Transverse colon (tissue), 4 donors: Measurements from ENCODE around the gene ARHGAP6. TPM values are rescaled to one million over a fixed set of nuclear protein-coding genes. Genes with fewer than 3 reads are reported as not detected.

ENCODE experiments used
- DNase-seq: peaks from one replicate; pipeline ENCODE4 v3.0.0-alpha.2; 2019
- H3K27ac ChIP-seq, 4 donors: fragments of 200-600 bp; sonication (generic); 2 replicates each; pipeline ENCODE4 v1.5.1; 2016 to 2018; ENCODE audit warnings: inconsistent platforms in 4 of 4
- H3K27me3 ChIP-seq: fragments of 200-600 bp; sonication (generic); 2 replicates; pipeline ENCODE4 v1.5.1; 2017; ENCODE audit warnings: inconsistent platforms
- H3K36me3 ChIP-seq, 4 donors: fragments of 200-600 bp; sonication (generic); 2 replicates each; pipeline ENCODE4 v1.5.1; 2017 to 2019; ENCODE audit warnings: inconsistent platforms in 4 of 4
- H3K4me1 ChIP-seq, 4 donors: fragments of 200-600 bp; sonication (generic); 2 replicates each; pipeline ENCODE4 v1.5.1; 2017 to 2020; ENCODE audit warnings: inconsistent platforms in 4 of 4
- H3K4me3 ChIP-seq, 4 donors: fragments of 200-600 bp; sonication (generic); 1 replicate in 1 of 4; 2 replicates in 3 of 4; pipeline versions ENCODE4 v1.5.1 to v1.6.1; 2017 to 2019; ENCODE audit warnings: inconsistent platforms in 4 of 4
- H3K9me3 ChIP-seq, 2 donors: fragments of 200-600 bp; sonication (generic); 2 replicates each; pipeline ENCODE4 v1.5.1; 2017 to 2019; ENCODE audit warnings: inconsistent platforms in 2 of 2
- EP300 ChIP-seq: sonication (generic); formaldehyde crosslinking; IDR thresholded peaks from one replicate; pipeline ENCODE4 v1.6.1; 2017; ENCODE audit warnings: antibody characterized with exemption, low read depth
- POLR2A ChIP-seq: fragments of 450-650 bp; IDR thresholded peaks from one replicate; pipeline ENCODE4 v1.6.1; 2016; ENCODE audit warnings: antibody characterized with exemption, mild to moderate bottlenecking, moderate library complexity
- POLR2AphosphoS5 ChIP-seq, 3 donors: sonication (generic); formaldehyde crosslinking; IDR thresholded peaks; one replicate each; pipeline ENCODE4 v1.6.1; 2016; ENCODE audit warnings: antibody characterized with exemption in 3 of 3
- WGBS, 2 donors: methylation state at CpG; one replicate each; pipeline ENCODE4 v1.1.5; 2018; ENCODE audit warnings: low coverage in 1 of 2; 5-methylcytosine and 5-hydroxymethylcytosine counted together
- in situ Hi-C, 4 donors: fragments of 200-750 bp; cut with MboI; loops; one replicate each; pipeline versions ENCODE4 v1.15.0 to v1.15.1; 2017; ENCODE audit warnings: low sequenced_read_pairs in 3 of 4, low pct_ligation_motif_present in 1 of 4, low pct_unique_long_range_greater_than_20kb in 1 of 4
- intact Hi-C: fragments of 100-400 bp; cut with DNase I; formaldehyde crosslinking; loops from one replicate; pipeline ENCODE4 v1.15.1; 2023; ENCODE audit warnings: low total_unique reads
- total RNA-seq, 4 donors: library from RNA; depleted of rRNA; stranded (reverse); fragments of >200 nt; gene quantifications; one replicate each; pipeline ENCODE4 v1.1.0, GENCODE V29; 2016
- TF ChIP-seq, protein P1 (sequence below), 5 experiments: fragments of 200-600 bp in 3 of 5; fragments of 450-650 bp in 2 of 5; sonication (generic) in 3 of 5; IDR thresholded peaks; 1 replicate in 2 of 5; 2 replicates in 3 of 5; pipeline ENCODE4 v1.5.1; 2016 to 2017; ENCODE audit warnings: antibody characterized with exemption in 5 of 5, inconsistent platforms in 3 of 5, mild to moderate bottlenecking in 2 of 5, moderate library complexity in 1 of 5

The ARHGAP6 gene
- total RNA-seq, 4 donors from 2014 or later = 5.0 to 12.4 (median 9.0) TPM

DNA sequence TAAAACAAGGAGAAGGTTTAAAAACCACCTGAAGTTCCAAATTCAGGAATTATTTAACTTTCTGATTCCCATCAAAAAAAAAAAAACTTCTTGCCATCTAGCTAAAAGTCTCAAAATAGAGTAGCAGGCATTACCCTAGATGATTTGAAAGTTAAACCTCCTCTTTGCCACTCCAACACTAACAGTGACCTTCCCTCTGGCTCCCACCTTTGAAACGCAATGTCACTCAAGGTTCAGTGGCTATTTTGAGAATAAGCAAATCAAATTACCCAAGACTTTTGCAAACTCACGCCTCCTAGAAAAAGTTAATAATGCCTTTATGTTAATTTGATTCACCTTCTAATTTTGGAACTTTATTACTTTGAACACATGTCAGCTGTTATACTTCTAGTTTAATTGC is 103.2 kb downstream of the ARHGAP6 start:
- Histone ChIP-seq H3K4me3 (no peak overlapping the region), H3K4me1 (no peaks in the 10 kb centered on the region), H3K27me3 (no peaks in the 10 kb centered on the region), H3K36me3 (no peaks in the 10 kb centered on the region), H3K9me3 (no peaks in the 10 kb centered on the region), H3K27ac (peak overlapping the region in 1 of 4 donors; percentile 8)
- in situ Hi-C loops = no loop called here
- TF ChIP-seq POLR2AphosphoS5 (IDR thresholded peaks at IDR 0.05) = no peak
- TF ChIP-seq EP300 = no peak
- no peak for TF ChIP-seq POLR2A
- TF ChIP-seq, protein P1, sequence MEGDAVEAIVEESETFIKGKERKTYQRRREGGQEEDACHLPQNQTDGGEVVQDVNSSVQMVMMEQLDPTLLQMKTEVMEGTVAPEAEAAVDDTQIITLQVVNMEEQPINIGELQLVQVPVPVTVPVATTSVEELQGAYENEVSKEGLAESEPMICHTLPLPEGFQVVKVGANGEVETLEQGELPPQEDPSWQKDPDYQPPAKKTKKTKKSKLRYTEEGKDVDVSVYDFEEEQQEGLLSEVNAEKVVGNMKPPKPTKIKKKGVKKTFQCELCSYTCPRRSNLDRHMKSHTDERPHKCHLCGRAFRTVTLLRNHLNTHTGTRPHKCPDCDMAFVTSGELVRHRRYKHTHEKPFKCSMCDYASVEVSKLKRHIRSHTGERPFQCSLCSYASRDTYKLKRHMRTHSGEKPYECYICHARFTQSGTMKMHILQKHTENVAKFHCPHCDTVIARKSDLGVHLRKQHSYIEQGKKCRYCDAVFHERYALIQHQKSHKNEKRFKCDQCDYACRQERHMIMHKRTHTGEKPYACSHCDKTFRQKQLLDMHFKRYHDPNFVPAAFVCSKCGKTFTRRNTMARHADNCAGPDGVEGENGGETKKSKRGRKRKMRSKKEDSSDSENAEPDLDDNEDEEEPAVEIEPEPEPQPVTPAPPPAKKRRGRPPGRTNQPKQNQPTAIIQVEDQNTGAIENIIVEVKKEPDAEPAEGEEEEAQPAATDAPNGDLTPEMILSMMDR (IDR thresholded peaks at IDR 0.05) = no peak
- 68% methylated on average over 2 of the region's 2 CpGs; no CpG with 5 or more reads in 1 of the 2 donors for WGBS, 2 donors
- intact Hi-C loops = no loop called here
- no peak for DNase-seq

DNA sequence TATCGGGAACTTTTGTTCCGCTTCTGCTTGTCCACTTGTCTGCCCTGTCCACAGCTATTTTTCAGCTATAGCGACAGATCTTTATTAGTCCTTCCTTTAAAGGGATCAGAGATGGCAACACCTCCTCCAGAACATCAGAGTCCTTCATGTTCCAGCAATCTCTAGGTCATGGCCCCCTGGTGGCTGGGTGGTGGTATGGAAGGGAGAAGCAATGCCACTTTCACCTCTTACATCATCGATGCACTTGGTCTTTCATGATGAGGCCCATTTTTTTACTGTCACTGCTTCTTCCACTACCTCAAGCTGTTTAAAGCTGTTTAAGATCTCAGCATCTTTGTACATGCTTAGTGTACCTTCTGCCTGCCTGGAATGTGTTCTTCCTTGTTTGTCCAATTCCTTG is 106.7 kb downstream of the ARHGAP6 start:
- Histone ChIP-seq H3K9me3 (no peaks in the 10 kb centered on the region), H3K36me3 (no peaks in the 10 kb centered on the region), H3K27me3 (no peaks in the 10 kb centered on the region), H3K4me3 (no peak overlapping the region), H3K4me1 (no peaks in the 10 kb centered on the region), H3K27ac (no peak overlapping the region)
- in situ Hi-C loops (no loop called here), intact Hi-C loops (no loop called here)
- WGBS, 2 donors = 92% methylated on average over 4 of the region's 4 CpGs; no CpG with 5 or more reads in 1 of the 2 donors
- DNase-seq = peak; percentile 12
- no peak for TF ChIP-seq EP300
- TF ChIP-seq, protein P1 (IDR thresholded peaks at IDR 0.05) = peak in 3 of 5 experiments; percentile 12 to 30 (median 25)

DNA sequence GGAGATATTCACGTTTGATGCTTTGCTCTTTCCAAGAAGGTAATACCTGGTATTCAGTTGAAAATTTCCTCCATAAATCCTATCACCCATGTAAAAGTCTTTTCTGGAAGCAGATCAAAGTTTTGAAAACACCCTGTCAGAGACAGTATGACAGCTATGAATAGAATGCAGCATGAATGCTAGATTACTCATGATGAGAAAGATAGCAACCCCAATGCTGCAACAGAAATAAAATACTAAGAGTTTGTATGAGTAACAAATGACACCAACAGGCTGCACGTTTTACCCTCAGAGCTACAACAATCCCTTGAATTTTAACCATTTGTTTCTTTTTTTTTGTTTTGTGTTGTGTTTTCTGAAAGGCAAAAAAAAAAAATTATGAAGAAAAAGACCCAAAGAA is 108.6 kb downstream of the ARHGAP6 start:
- Histone ChIP-seq H3K4me3 (no peak overlapping the region), H3K27me3 (no peaks in the 10 kb centered on the region), H3K27ac (no peak overlapping the region), H3K9me3 (no peaks in the 10 kb centered on the region), H3K4me1 (no peaks in the 10 kb centered on the region), H3K36me3 (no peaks in the 10 kb centered on the region)
- no peak for DNase-seq
- intact Hi-C loops = no loop called here
- TF ChIP-seq, protein P1 (IDR thresholded peaks at IDR 0.05) = no peak
- TF ChIP-seq POLR2A (no peak), POLR2AphosphoS5 (IDR thresholded peaks at IDR 0.05) (no peak), EP300 (no peak)
- in situ Hi-C loops = no loop called here
- 10 to 14% methylated on average over 2 of the region's 2 CpGs for WGBS, 2 donors

- TF ChIP-seq EP300 (no peak), POLR2AphosphoS5 (IDR thresholded peaks at IDR 0.05) (no peak), POLR2A (no peak)
- TF ChIP-seq, protein P1 (IDR thresholded peaks at IDR 0.05) = no peak
- Histone ChIP-seq H3K27ac (no peak overlapping the region), H3K27me3 (no peaks in the 10 kb centered on the region), H3K4me1 (no peaks in the 10 kb centered on the region), H3K9me3 (no peaks in the 10 kb centered on the region), H3K36me3 (no peaks in the 10 kb centered on the region), H3K4me3 (no peak overlapping the region)
- in situ Hi-C loops (no loop called here), intact Hi-C loops (no loop called here)
- DNase-seq = no peak
- 73 to 83% methylated on average over 5 of the region's 5 CpGs for WGBS, 2 donors
These were observed 110.0 kb downstream of the ARHGAP6 start for GRCh38 chrX:11555759-11556158.
